Effector memory CD8-positive, alpha-beta T cell (primary cell): Measurements from ENCODE around the gene PTGS1.
"Not testable (repeated sequence)": the region's sequence is repeated elsewhere in the genome, so short reads cannot be mapped to it uniquely, and the experiment has no call there.

ENCODE experiments used
- ATAC-seq: fragments of 150-1000 bp; cut with Tn5 transposase; replicated peaks from 2 replicates; pipeline ENCODE4 v1.10.0; 2021; ENCODE audit warnings: mild to moderate bottlenecking, moderate library complexity
- DNase-seq, 3 experiments: peaks; one replicate each; pipeline ENCODE4 v3.0.0; 2021
- H3K27ac Mint-ChIP-seq, 2 donors: one replicate each; pipeline ENCODE4 v1.8.0; 2022; ENCODE audit warnings: mild to moderate bottlenecking in 2 of 2, mixed read lengths in 2 of 2, moderate library complexity in 2 of 2
- H3K27me3 Mint-ChIP-seq, 2 donors: one replicate each; pipeline ENCODE4 v1.8.0; 2022; ENCODE audit warnings: mixed read lengths in 2 of 2
- H3K36me3 Mint-ChIP-seq: one replicate; pipeline ENCODE4 v1.8.0; 2022; ENCODE audit warnings: mild to moderate bottlenecking, moderate library complexity, mixed read lengths; ENCODE audit not compliant: insufficient read depth
- H3K4me1 Mint-ChIP-seq, 2 donors: one replicate each; pipeline ENCODE4 v1.8.0; 2022; ENCODE audit warnings: low read depth in 2 of 2, mixed read lengths in 2 of 2
- H3K4me3 Mint-ChIP-seq, 2 donors: one replicate each; pipeline ENCODE4 v1.8.0; 2022; ENCODE audit warnings: mild to moderate bottlenecking in 2 of 2, mixed read lengths in 2 of 2, moderate library complexity in 2 of 2
- H3K9me3 Mint-ChIP-seq, 2 donors: one replicate each; pipeline ENCODE4 v1.8.0; 2022; ENCODE audit warnings: mixed read lengths in 2 of 2

Gene PTGS1

DNA sequence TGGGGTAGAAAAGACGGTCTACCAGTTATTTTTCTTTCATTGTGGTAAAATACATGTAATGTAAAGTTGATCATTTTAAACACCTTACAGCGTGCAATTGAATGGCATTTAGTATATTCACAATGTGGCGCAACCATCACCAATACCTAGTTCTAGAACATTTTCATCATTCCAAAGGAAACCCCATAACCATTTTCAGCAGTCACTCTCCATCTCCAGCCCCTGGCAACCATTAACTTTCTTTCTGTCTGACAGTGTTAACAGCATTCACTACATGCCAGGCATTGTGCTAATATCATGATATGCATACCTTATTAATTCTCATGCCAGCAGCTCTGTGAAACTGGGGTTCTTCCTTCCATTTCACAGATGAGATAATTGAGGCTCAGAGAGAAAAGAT, 32.0 kb downstream of the PTGS1 start:
- Mint-ChIP-seq H3K9me3 (peaks cover 0 to 2% of the 10 kb centered on the region in 2 donors), H3K4me1 (peaks cover 0 to 4% of the 10 kb centered on the region in 2 donors), H3K27me3 (peaks cover 41 to 58% of the 10 kb centered on the region in 2 donors), H3K27ac (no peak overlapping the region), H3K4me3 (no peak overlapping the region), H3K36me3 (no peaks in the 10 kb centered on the region)
- DNase-seq, result no peak
- ATAC-seq, result no peak

GRCh38 chr9:122403381-122404000, 32.7 kb downstream of the PTGS1 start:
- ATAC-seq (no peak), DNase-seq (no peak)
- Mint-ChIP-seq H3K27me3 (peaks cover 41 to 52% of the 10 kb centered on the region in 2 donors), H3K27ac (no peak overlapping the region), H3K9me3 (peaks cover 0 to 2% of the 10 kb centered on the region in 2 donors), H3K4me3 (no peak overlapping the region), H3K36me3 (no peaks in the 10 kb centered on the region), H3K4me1 (peaks cover 0 to 4% of the 10 kb centered on the region in 2 donors)

DNA sequence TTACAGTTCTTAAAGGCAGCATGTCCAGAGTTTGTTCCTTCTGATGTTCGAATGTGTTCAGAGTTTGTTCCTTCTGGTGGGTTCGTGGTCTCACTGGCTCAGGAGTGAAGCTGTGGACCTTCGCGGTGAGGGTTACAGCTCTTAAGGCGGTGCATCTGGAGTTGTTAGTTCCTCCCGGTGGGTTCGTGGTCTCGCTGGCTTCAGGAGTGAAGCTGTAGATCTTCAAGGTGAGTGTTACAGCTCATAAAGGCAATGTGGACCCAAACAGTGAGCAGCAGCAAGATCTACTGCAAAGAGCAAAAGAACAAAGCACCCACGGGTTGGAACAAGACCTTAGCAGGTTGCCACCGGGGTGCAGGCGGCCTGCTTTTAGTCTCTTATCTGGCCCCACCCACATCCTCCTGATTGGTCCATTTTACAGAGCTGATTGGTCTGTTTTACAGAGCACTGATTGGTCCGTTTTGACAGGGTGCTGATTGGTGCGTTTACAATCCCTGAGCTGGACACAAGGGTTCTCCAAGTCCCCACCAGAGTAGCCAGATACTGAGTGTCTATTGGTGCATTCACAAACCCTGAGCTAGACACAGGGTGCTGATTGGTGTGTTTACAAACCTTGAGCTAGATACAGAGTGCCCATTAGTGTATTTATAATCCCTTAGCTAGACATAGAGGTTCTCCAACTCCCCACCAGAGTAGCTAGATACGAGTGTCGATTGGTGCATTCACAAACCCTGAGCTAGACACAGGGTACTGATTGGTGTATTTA, 34.7 kb downstream of the PTGS1 start:
- DNase-seq, H3K9me3 Mint-ChIP-seq, H3K27ac Mint-ChIP-seq, ATAC-seq, H3K36me3 Mint-ChIP-seq, H3K4me1 Mint-ChIP-seq: not testable (repeated sequence)
- Mint-ChIP-seq H3K27me3 (peaks cover 28 to 32% of the 10 kb centered on the region in 2 donors), H3K4me3 (peak overlapping the region in 1 of 2 donors; percentile 56)

DNA sequence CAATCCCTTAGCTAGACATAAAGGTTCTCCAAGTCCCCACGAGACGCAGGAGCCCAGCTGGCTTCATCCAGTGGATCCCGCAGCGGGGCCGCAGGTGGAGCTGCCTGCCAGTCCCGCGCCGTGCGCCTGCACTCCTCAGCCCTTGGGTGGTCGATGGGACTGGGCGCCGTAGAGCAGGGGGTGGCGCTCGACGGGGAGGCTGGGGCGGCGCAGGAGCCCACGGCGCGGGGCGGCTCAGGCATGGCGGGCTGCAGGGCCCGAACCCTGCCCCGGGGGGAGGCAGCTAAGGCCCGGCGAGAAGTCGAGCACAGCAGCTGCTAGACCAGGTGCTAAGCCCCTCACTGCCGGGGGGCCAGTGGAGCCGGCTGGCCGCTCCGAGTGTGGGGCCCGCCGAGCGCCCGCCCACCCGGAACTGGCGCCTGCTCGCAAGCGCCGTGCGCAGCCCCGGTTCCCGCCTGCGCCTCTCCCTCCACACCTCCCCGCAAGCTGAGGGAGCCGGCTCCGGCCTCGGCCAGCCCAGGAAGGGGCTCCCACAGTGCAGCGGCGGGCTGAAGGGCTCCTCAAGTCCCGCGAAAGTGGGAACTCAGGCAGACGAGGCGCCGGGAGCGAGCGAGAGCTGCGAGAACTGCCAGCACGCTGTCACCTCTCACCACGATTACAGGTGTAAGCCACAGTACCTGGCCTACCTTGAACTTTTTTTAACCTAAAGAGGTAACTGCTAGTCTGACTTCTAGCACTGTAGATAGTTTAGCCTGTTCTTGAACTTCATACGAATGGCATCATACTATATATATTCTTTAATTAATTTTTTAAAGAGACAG, 35.5 kb downstream of the PTGS1 start:
- ATAC-seq, result no peak
- no peak for DNase-seq
- H3K4me3 Mint-ChIP-seq, result peak overlapping the region in 1 of 2 donors; percentile 56

DNA sequence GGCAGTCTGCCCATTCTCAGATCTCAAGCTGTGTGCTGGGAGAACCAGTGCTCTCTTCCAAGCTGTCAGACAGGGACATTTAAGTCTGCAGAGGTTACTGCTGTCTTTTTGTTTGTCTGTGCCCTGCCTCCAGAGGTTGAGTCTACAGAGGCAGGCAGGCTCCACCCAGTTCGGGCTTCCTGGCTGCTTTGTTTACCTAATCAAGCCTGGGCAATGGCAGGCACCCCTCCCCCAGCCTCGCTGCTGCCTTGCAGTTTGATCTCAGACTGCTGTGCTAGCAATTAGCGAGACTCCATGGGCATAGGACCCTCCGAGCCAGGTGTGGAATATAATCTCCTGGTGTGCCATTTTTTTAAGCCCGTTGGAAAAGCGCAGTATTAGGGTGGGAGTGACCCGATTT, 43.3 kb downstream of the PTGS1 start:
- peaks cover 31 to 47% of the 10 kb centered on the region in 2 donors for H3K27me3 Mint-ChIP-seq
- not testable (repeated sequence) for H3K9me3 Mint-ChIP-seq, H3K4me1 Mint-ChIP-seq, H3K36me3 Mint-ChIP-seq, H3K27ac Mint-ChIP-seq, ATAC-seq, DNase-seq, H3K4me3 Mint-ChIP-seq

More for the DNA sequence above, 35.5 kb downstream of the PTGS1 start:
- Mint-ChIP-seq H3K27me3 (peaks cover 23 to 24% of the 10 kb centered on the region in 2 donors), H3K27ac (no peak overlapping the region), H3K9me3 (no peaks in the 10 kb centered on the region), H3K4me1 (peaks cover 0 to 4% of the 10 kb centered on the region in 2 donors), H3K36me3 (no peaks in the 10 kb centered on the region)

DNA sequence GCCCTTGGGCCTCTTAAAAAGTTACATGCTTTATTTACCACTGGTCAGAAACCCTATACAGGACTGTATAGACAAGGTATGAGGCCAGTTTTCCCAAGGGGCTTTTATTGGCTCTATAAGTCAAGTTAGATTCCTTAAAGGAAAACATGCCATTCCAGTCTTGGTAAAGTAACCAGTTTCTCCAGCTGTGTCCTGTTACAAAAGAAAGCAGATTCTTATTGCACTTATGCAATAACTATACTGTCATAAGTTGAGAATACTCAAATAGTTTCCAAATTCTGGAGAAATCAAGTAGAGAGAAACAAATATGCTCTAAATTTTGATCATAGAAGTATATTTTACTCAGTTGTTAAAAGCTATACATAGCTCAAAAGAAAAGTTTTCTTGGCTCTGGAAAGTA, 47.2 kb downstream of the PTGS1 start:
- peaks cover 31 to 75% of the 10 kb centered on the region in 2 donors for H3K27me3 Mint-ChIP-seq
- ATAC-seq (no peak), DNase-seq (no peak)
- H3K36me3 Mint-ChIP-seq, result peaks cover 4% of the 10 kb centered on the region
- H3K4me1 Mint-ChIP-seq, result no peaks in the 10 kb centered on the region
- no peak overlapping the region for H3K27ac Mint-ChIP-seq
- H3K4me3 Mint-ChIP-seq, result no peak overlapping the region
- peaks cover 7% of the 10 kb centered on the region in 2 donors for H3K9me3 Mint-ChIP-seq

- Mint-ChIP-seq H3K27ac (no peak overlapping the region), H3K36me3 (peaks cover 4% of the 10 kb centered on the region), H3K9me3 (peaks cover 7% of the 10 kb centered on the region in 2 donors), H3K27me3 (peaks cover 27 to 66% of the 10 kb centered on the region in 2 donors), H3K4me3 (no peak overlapping the region), H3K4me1 (no peaks in the 10 kb centered on the region)
- ATAC-seq, result no peak
- DNase-seq, result no peak
Measured at GRCh38 chr9:122420315-122420714, 49.5 kb downstream of the PTGS1 start.

DNA sequence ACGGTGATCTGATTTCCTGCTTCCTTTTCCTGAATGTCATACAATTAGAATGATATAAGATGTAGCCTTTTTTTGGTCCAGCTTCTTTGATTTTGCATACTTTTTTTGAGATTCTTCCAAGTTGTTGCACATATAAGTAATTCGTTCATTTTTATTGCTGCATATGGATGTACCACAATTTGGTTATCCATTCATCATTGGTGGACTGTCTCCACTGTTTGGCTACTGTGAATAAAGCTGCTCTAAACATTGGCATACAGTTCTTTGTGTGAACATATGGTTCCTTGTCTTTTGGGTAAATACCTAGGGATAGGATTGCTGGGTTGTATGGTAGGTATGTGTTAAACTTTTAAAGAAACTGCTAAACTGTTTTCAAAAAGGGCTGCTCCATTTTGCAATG, 54.3 kb downstream of the PTGS1 start:
- ATAC-seq (no peak), DNase-seq (no peak)
- H3K27ac Mint-ChIP-seq, result no peak overlapping the region
- peaks cover 20 to 36% of the 10 kb centered on the region in 2 donors for H3K27me3 Mint-ChIP-seq
- no peaks in the 10 kb centered on the region for H3K4me1 Mint-ChIP-seq
- H3K36me3 Mint-ChIP-seq, result peaks cover 3% of the 10 kb centered on the region
- no peak overlapping the region for H3K4me3 Mint-ChIP-seq
- peaks cover 4 to 7% of the 10 kb centered on the region in 2 donors for H3K9me3 Mint-ChIP-seq

GRCh38 chr9:122426723-122427122, 55.9 kb downstream of the PTGS1 start:
- H3K9me3 Mint-ChIP-seq, result no peaks in the 10 kb centered on the region
- no peak for DNase-seq
- H3K4me1 Mint-ChIP-seq, result no peaks in the 10 kb centered on the region
- H3K27me3 Mint-ChIP-seq, result peaks cover 27 to 38% of the 10 kb centered on the region in 2 donors
- no peak overlapping the region for H3K27ac Mint-ChIP-seq
- no peak overlapping the region for H3K4me3 Mint-ChIP-seq
- H3K36me3 Mint-ChIP-seq, result peaks cover 3% of the 10 kb centered on the region
- no peak for ATAC-seq

DNA sequence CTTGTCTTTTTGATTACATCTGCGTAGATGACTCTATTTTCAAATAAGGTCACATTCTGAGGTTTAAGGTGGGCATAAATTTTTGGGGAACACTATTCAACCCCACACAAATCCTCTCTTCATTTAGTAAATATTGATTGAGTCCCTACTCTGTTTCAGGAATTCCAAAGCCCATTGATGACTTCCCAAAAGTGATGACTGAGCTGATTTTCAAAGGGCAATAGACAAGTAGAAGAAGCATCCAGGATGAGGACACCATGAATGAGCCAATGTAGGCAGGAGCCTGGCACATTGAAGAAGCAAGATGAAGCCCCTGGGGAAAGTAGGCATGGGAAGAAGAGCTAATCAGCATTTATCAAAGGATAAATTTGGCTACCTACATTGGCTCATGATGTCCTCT, 71.7 kb downstream of the PTGS1 start:
- ATAC-seq, result no peak
- Mint-ChIP-seq H3K4me3 (no peak overlapping the region), H3K36me3 (no peaks in the 10 kb centered on the region), H3K27me3 (peaks cover 51 to 80% of the 10 kb centered on the region in 2 donors), H3K9me3 (no peaks in the 10 kb centered on the region), H3K27ac (no peak overlapping the region), H3K4me1 (no peaks in the 10 kb centered on the region)
- DNase-seq, result no peak

- no peaks in the 10 kb centered on the region for H3K9me3 Mint-ChIP-seq
- no peak for ATAC-seq
- H3K27ac Mint-ChIP-seq, result no peak overlapping the region
- H3K36me3 Mint-ChIP-seq, result no peaks in the 10 kb centered on the region
- no peak for DNase-seq
- no peak overlapping the region for H3K4me3 Mint-ChIP-seq
- peaks cover 52 to 83% of the 10 kb centered on the region in 2 donors for H3K27me3 Mint-ChIP-seq
- H3K4me1 Mint-ChIP-seq, result no peaks in the 10 kb centered on the region
Measured at GRCh38 chr9:122444041-122444733, 73.4 kb downstream of the PTGS1 start.
